IPS-NIHi7 (cell line): Measurements from ENCODE around the gene SCFD2.

Experiments used
- DNase-seq: peaks from one replicate; pipeline ENCODE4 v3.0.0; 2012; ENCODE audit warnings: mixed read lengths; ENCODE audit errors: extremely low spot score

Gene SCFD2

DNA sequence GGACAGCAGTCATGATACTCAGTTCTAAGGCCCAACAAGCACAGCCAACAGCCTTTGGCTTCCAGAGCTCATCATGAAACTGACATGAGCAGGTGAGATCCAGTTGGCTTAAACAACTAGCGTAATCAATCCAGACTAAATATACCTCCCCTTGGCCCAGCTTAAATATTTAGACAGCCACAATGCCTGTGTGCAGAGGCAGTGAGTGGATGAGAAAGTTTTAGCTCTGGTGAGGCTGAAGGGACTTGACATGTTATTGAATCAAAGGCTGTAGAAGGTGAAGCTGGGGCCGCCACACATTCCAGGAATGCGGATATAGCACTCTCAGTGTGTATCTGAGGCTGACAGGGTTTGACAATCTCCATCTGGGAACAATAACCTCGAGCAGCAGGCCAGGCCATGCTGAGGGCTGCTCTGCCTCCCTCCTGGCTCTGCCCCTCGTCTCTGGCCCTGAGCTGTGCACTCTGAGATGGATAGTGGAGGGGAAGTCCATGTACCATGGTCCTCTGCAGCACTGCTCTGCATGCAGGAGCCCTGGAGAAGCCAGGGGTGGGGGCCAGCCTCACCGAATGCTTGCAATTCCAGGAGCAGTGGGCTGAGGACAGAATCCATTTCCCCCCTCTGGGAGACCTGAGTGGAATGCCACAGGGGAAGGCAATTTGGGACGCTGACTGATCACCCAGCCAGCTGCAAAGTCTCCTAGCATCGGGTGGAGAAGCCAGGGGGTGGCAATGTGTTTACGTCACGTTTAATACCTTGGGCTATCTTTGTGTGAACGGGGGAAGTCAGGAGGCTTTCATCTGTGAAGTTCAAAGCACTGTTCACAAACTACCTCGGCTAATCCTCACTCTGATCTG is 541.0 kb downstream of the SCFD2 start:
- no peak for DNase-seq

DNA sequence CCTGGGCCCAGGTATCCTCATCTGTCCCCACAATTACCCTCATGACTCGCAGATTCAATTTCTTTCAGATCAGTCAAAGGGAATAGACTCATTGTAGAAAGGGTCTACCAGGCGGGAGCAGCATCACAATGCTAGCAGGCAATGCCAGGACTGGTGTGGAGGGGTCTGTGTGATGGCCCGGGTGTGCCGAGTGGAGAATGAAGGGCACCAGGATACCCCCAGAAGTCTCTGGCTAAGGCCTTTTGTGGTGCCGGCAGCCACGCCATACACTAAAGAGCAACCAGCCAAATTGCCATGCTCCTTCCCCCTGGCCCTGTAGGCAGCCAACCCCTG is 541.6 kb downstream of the SCFD2 start:
- no peak for DNase-seq

- no peak for DNase-seq
These were observed 542.2 kb downstream of the SCFD2 start for GRCh38 chr4:52823702-52824092.
